Prostate gland (tissue), 2 donors: Measurements from ENCODE around the gene SPATA16.

Source experiments
- POLR2A ChIP-seq: fragments of 450-650 bp; IDR thresholded peaks from one replicate; pipeline ENCODE4 v1.6.1; 2016; ENCODE audit warnings: antibody characterized with exemption, mild to moderate bottlenecking
- TF ChIP-seq, protein P1 (sequence below), 4 experiments: fragments of 200-600 bp in 2 of 4; fragments of 450-650 bp in 2 of 4; sonication (generic) in 2 of 4; IDR thresholded peaks; 1 replicate in 3 of 4; 2 replicates in 1 of 4; pipeline ENCODE4 v1.5.1; 2016 to 2019; ENCODE audit warnings: antibody characterized with exemption in 4 of 4, mild to moderate bottlenecking in 2 of 4, moderate library complexity in 2 of 4

DNA sequence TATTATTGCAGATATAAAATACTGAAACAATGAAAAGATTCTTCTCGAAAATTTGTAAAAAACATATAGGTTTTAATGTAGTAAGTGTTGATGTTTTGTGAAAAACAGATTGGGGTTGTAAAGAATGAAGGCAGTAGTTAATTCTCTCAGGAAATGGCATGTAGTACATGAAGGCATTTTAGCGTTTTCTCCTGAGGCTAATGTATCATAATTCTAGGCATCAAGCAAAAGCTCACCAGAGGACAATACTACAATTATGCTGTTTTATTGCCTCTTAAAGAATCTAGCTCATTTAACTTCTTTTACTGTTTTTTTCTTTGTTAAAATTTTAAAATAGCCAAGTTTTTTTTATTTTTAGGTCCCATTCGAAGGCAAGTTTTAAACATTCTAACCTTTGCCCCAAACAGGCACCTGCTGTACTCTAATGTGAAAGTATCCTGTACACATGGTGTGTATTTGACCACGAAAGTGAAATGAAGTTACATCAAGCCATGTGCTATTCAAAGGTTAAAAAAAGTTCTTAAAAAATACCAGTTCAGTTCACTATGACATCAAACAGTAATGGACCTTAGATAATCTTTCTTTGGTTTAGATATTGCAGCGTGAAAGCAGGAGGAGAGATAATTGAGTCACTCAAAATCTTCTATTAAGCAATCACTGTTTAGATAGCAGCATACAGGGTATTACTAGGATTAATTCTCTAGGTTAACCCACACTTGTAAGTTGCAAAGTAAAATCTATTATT, 227.0 kb downstream of the SPATA16 start:
- TF ChIP-seq, protein P1, sequence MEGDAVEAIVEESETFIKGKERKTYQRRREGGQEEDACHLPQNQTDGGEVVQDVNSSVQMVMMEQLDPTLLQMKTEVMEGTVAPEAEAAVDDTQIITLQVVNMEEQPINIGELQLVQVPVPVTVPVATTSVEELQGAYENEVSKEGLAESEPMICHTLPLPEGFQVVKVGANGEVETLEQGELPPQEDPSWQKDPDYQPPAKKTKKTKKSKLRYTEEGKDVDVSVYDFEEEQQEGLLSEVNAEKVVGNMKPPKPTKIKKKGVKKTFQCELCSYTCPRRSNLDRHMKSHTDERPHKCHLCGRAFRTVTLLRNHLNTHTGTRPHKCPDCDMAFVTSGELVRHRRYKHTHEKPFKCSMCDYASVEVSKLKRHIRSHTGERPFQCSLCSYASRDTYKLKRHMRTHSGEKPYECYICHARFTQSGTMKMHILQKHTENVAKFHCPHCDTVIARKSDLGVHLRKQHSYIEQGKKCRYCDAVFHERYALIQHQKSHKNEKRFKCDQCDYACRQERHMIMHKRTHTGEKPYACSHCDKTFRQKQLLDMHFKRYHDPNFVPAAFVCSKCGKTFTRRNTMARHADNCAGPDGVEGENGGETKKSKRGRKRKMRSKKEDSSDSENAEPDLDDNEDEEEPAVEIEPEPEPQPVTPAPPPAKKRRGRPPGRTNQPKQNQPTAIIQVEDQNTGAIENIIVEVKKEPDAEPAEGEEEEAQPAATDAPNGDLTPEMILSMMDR (IDR thresholded peaks at IDR 0.05), result no peak
- TF ChIP-seq POLR2A, result no peak
